A549 treated with GW870086 at 1 μM for 4 hours (cell line): Measurements from ENCODE around the gene ZNF414. TPM values are rescaled to one million over a fixed set of nuclear protein-coding genes. Genes with fewer than 3 reads are reported as not detected.

Experiments
- total RNA-seq: library from RNA; stranded (reverse); fragments of 200-300 nt; extraction: Qiagen RNA extraction; gene quantifications from 5 replicates; pipeline ENCODE4 v1.2.3, GENCODE V29; 2022; ENCODE audit warnings: low read depth

ZNF414 gene, protein sequence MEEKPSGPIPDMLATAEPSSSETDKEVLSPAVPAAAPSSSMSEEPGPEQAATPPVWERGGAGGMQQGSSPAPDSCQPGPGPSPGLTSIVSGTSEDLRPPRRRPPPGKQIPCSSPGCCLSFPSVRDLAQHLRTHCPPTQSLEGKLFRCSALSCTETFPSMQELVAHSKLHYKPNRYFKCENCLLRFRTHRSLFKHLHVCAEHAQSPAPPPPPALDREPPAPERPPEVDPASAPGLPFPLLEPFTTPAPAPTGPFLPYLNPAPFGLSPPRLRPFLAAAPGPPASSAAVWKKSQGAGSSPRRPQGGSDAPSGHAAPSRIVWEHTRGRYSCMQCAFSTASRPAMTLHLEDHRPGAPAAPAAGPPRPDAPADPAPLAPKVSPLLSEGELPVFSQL
- 14.8 to 18.2 TPM (median 16.3 TPM) in 5 replicates for total RNA-seq

GRCh38 chr19:8513687-8514504 is at the start of gene ZNF414:
Gene ZNF414 (minus strand): TSS chr19:8514167. CDS start chr19:8514046, 121 bp downstream.

Other genes starting within 250 kb of the ZNF414 start
- gene CD320, start 205.8 kb downstream of the ZNF414 start, total RNA-seq, result 65.7 to 102 TPM (median 95.2 TPM) in 5 replicates
- gene NDUFA7, start 192.8 kb downstream of the ZNF414 start, total RNA-seq, result 87.3 to 101 TPM (median 88.1 TPM) in 5 replicates
- gene RPS28, start 192.7 kb downstream of the ZNF414 start, total RNA-seq, result 438 to 973 TPM (median 861 TPM) in 5 replicates
- 3.7 to 6.7 TPM (median 4.6 TPM) in 5 replicates for gene KANK3, start 170.9 kb downstream of the ZNF414 start, total RNA-seq
- gene ANGPTL4, start 150.0 kb downstream of the ZNF414 start, total RNA-seq, result 354 to 441 TPM (median 395 TPM) in 5 replicates
- 90.4 to 98.9 TPM (median 98.2 TPM) in 5 replicates for gene RAB11B, start 123.8 kb downstream of the ZNF414 start, total RNA-seq
- gene MARCHF2, start 100.9 kb downstream of the ZNF414 start, total RNA-seq, result 15.0 to 20.6 TPM (median 16.6 TPM) in 5 replicates
- 224 to 272 TPM (median 232 TPM) in 5 replicates for gene HNRNPM, start 69.2 kb downstream of the ZNF414 start, total RNA-seq
- 0.08 to 0.19 TPM (median 0.13 TPM) in 4 of 5 replicates, not detected in the other for gene PRAM1, start 11.5 kb downstream of the ZNF414 start, total RNA-seq
- 0.22 to 0.41 TPM (median 0.31 TPM) in 5 replicates for gene MYO1F, start 63.3 kb upstream of the ZNF414 start, total RNA-seq
- 8.8 to 15.2 TPM (median 12.9 TPM) in 5 replicates for gene ADAMTS10, start 96.5 kb upstream of the ZNF414 start, total RNA-seq
- gene NFILZ, start 116.5 kb upstream of the ZNF414 start, total RNA-seq, result not detected in 5 replicates
- gene ACTL9, start 184.6 kb upstream of the ZNF414 start, total RNA-seq, result not detected in 5 replicates
- not detected in 5 replicates for gene OR2Z1, start 207.5 kb upstream of the ZNF414 start, total RNA-seq